Uterus (tissue), 2 donors: ENCODE measurements around the gene DNAH11.

Source experiments
- POLR2A ChIP-seq, 2 donors: fragments of 450-650 bp; IDR thresholded peaks; one replicate each; pipeline ENCODE4 v1.6.1; 2016; ENCODE audit warnings: antibody characterized with exemption in 2 of 2, mild to moderate bottlenecking in 1 of 2, moderate library complexity in 1 of 2
- TF ChIP-seq, protein P1 (sequence below), 4 experiments: fragments of 200-600 bp in 2 of 4; fragments of 450-650 bp in 2 of 4; sonication (generic) in 2 of 4; IDR thresholded peaks; one replicate each; pipeline ENCODE4 v1.5.1; 2016 to 2019; ENCODE audit warnings: antibody characterized with exemption in 4 of 4, mild to moderate bottlenecking in 2 of 4, moderate library complexity in 1 of 4

DNA sequence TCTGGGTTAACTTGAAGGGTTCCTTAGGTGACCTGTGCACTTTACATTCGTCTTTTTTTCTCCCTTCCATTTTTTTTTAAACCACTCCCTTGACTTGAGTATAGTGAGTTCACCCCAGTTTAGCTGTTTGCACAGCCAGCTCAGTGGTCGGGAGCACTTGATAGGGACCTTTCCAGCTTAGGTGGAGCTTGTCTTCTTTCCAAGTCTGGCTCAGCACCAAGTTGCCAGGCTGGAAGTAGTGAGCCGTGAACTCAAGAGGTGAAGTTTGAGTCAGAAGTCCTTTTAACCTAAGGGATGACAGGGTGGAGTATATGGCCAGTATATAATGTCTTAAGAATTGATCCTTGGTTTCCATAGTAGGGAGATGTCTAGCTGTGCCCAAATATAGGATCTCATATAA, 7.2 kb downstream of the DNAH11 start:
- no peak for TF ChIP-seq POLR2A (IDR thresholded peaks at IDR 0.05)
- TF ChIP-seq, protein P1, sequence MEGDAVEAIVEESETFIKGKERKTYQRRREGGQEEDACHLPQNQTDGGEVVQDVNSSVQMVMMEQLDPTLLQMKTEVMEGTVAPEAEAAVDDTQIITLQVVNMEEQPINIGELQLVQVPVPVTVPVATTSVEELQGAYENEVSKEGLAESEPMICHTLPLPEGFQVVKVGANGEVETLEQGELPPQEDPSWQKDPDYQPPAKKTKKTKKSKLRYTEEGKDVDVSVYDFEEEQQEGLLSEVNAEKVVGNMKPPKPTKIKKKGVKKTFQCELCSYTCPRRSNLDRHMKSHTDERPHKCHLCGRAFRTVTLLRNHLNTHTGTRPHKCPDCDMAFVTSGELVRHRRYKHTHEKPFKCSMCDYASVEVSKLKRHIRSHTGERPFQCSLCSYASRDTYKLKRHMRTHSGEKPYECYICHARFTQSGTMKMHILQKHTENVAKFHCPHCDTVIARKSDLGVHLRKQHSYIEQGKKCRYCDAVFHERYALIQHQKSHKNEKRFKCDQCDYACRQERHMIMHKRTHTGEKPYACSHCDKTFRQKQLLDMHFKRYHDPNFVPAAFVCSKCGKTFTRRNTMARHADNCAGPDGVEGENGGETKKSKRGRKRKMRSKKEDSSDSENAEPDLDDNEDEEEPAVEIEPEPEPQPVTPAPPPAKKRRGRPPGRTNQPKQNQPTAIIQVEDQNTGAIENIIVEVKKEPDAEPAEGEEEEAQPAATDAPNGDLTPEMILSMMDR (IDR thresholded peaks at IDR 0.05), result no peak
